ENCODE measurements around the gene ACOX3. TPM values are rescaled to one million over a fixed set of nuclear protein-coding genes. Genes with fewer than 3 reads are reported as not detected.
A peak's percentile ranks its signal among the peaks of the same experiment; 100 is the strongest.
"Not testable (repeated sequence)": the region's sequence is repeated elsewhere in the genome, so short reads cannot be mapped to it uniquely, and the experiment has no call there.

ACOX3 gene
- total and polyA plus RNA-seq, 11 donors = 16.9 to 51.6 (median 24.1) TPM

DNA sequence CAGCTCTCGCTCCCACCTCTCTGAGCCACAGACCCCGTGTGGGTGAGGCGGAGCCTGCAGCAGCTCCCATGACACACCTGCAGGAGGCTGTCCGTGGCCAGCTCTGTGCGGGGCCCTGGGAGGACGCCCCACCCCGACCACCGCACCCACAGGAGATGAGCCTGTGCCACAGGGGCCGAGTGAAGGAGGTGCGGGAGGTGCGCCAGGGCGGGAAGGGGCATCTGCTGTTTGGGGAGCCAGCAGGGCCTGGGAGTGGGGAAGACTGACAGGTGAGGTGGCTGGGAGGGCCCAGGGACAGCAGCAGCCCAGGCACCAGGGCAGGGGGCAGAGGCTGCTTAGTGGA, 52.0 kb downstream of the ACOX3 start:
- peaks cover 0 to 66% (median 50%) of the 10 kb centered on the region in 9 donors for H3K36me3 ChIP-seq
- no peaks in the 10 kb centered on the region for H3K9me3 ChIP-seq
- H3K27me3 ChIP-seq = no peaks in the 10 kb centered on the region
- no peak for TF ChIP-seq POLR2A (IDR thresholded peaks at IDR 0.05)
- TF ChIP-seq, protein P1, sequence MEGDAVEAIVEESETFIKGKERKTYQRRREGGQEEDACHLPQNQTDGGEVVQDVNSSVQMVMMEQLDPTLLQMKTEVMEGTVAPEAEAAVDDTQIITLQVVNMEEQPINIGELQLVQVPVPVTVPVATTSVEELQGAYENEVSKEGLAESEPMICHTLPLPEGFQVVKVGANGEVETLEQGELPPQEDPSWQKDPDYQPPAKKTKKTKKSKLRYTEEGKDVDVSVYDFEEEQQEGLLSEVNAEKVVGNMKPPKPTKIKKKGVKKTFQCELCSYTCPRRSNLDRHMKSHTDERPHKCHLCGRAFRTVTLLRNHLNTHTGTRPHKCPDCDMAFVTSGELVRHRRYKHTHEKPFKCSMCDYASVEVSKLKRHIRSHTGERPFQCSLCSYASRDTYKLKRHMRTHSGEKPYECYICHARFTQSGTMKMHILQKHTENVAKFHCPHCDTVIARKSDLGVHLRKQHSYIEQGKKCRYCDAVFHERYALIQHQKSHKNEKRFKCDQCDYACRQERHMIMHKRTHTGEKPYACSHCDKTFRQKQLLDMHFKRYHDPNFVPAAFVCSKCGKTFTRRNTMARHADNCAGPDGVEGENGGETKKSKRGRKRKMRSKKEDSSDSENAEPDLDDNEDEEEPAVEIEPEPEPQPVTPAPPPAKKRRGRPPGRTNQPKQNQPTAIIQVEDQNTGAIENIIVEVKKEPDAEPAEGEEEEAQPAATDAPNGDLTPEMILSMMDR (IDR thresholded peaks at IDR 0.05) = no peak
- no peak overlapping the region for H3K27ac ChIP-seq
- peak in 1 of 5 donors; percentile 53 for DNase-seq
- no peak for ATAC-seq
- intact Hi-C loops (cut with DNase I) = loop anchor here in 1 of 10 donors (10.0 kb wide), 1 partner anchor 64 kb away; no protein-coding TSS in a partner anchor
- no peak overlapping the region for H3K4me3 ChIP-seq
- peaks cover 0 to 41% (median 23%) of the 10 kb centered on the region in 12 donors for H3K4me1 ChIP-seq
- WGBS, 4 donors = 92 to 96% (median 95%) methylated on average over 12 of the region's 12 CpGs

DNA sequence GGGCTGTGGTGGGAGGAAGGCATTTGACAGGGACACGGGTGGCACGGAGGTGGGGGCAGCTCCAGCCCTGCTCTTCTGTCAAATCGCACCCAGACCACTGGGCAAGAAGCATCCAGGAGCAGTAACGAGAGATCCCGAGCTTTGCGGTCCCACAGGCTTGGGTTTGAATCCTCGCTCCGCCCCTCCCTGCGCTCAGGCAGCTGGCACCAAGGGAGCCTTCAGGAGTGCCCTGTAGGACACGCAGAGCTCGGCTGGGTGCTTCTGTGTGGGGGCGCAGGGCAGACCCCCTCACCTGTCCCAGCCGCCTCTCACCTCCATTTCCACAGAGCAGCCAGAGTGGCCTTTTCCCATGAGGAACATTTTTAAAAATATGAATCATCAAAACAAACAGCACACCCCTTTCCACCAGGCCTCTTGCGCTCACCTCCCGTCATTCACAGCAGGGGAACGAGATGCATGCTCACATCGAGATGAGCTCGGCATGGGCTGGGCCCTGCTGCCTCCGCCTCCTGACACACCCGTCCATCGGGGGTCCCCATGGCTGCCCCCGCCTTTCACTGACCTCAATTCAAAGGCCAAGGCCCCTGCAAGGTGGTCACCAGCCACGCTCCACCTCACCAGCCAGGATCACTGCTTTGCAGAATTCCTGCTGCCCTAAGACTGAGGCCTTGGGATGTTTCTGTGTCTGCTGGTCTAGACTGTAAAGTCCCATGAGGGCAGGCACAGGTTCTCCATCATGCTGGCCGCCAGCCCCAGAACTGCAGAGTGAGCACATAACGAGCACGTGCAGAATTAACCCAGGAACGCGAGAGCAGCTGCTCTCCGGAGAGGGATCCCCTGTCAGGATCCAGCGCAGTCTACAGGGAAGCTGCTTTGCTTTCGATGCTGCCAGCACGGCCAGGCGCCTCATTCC, 52.7 kb downstream of the ACOX3 start:
- Histone ChIP-seq H3K4me1 (peaks cover 0 to 41% (median 24%) of the 10 kb centered on the region in 12 donors), H3K4me3 (no peak overlapping the region), H3K27me3 (no peaks in the 10 kb centered on the region), H3K9me3 (no peaks in the 10 kb centered on the region), H3K27ac (no peak overlapping the region), H3K36me3 (peaks cover 0 to 66% (median 53%) of the 10 kb centered on the region in 9 donors)
- DNase-seq = peak in 1 of 5 donors; percentile 51
- TF ChIP-seq, protein P1 (IDR thresholded peaks at IDR 0.05) = no peak
- no peak for TF ChIP-seq POLR2A (IDR thresholded peaks at IDR 0.05)
- intact Hi-C loops (cut with DNase I) = loop anchor here in 1 of 10 donors (10.0 kb wide), 1 partner anchor 63 kb away; no protein-coding TSS in a partner anchor
- WGBS, 4 donors = 90 to 95% (median 93%) methylated on average over 31 to 33 of the region's 33 CpGs
- ATAC-seq = no peak

DNA sequence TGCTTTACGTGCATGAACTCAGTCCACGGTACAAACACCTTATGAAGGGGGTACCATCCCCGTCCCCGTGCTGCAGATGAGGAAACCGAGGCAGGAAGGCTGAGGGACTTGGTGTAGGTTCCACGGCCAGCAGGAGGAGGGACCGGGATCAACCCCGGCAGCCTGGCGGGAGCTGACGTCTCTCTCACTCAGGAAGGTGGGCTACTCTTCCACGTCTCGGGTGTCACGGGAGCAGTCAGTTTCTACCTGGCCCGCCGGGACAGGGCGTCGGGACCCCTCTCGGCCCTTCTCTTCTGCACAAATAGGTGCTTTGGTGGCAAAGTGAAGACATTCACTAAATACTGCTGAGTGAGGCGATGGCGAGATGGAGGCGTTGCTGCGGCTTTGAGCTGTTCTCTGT, 53.3 kb downstream of the ACOX3 start:
- H3K9me3 ChIP-seq = no peaks in the 10 kb centered on the region
- TF ChIP-seq POLR2A (IDR thresholded peaks at IDR 0.05) = no peak
- TF ChIP-seq, protein P1 (IDR thresholded peaks at IDR 0.05) = no peak
- intact Hi-C loops (cut with DNase I) = loop anchor here in 1 of 10 donors (10.0 kb wide), 1 partner anchor 62 kb away; no protein-coding TSS in a partner anchor
- peaks cover 0 to 64% (median 52%) of the 10 kb centered on the region in 9 donors for H3K36me3 ChIP-seq
- no peaks in the 10 kb centered on the region for H3K27me3 ChIP-seq
- no peak overlapping the region for H3K27ac ChIP-seq
- peaks cover 0 to 35% (median 20%) of the 10 kb centered on the region in 12 donors for H3K4me1 ChIP-seq
- no peak overlapping the region for H3K4me3 ChIP-seq
- 93 to 98% (median 94%) methylated on average over 12 to 22 of the region's 22 CpGs for WGBS, 4 donors
- ATAC-seq = no peak
- peak in 1 of 5 donors; percentile 21 for DNase-seq

DNA sequence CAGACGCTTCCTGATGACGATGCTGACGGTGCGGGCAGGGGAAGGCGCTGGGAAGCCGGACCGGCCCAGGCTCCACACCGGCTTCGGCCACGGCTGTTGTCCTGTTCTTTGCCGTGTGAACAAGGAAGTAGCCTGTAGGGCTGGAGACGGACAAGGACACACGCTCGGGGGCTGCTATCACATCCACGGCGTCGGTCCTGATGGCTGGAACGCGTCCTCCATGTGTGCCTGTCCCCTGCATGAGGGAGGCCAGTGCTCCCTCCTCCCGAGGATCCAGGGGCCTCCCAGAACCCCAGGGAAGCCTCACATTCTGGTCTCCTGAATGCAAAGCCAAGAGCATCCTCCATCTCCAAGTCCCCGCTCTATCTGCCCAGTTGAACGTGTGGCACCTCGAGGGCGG, 53.8 kb downstream of the ACOX3 start:
- Histone ChIP-seq H3K36me3 (peaks cover 0 to 59% (median 47%) of the 10 kb centered on the region in 9 donors), H3K4me3 (no peak overlapping the region)
- intact Hi-C loops (cut with DNase I) = loop anchor here in 1 of 10 donors (10.0 kb wide), 1 partner anchor 62 kb away; no protein-coding TSS in a partner anchor

DNA sequence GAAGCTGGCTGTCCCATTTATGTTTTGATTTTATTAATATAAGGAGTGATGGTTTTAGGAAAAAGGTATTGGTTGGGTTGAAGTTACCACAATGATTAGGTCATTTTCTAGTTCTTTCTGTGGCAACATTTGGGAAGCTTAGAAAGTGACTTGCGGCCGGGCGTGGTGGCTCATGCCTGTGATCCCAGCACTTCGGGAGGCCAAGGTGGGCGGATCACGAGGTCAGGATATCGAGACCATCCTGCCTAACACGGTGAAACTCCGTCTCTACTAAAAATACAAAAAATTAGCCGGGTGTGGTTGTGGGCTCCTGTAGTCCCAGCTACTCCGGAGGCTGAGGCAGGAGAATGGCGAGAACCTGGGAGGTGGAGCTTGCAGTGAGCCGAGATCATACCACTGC, 54.4 kb downstream of the ACOX3 start:
- H3K9me3 ChIP-seq, H3K4me3 ChIP-seq, H3K27me3 ChIP-seq, ATAC-seq: not testable (repeated sequence)
- intact Hi-C loops (cut with DNase I) = loop anchor here in 1 of 10 donors (10.0 kb wide), 1 partner anchor 61 kb away; no protein-coding TSS in a partner anchor
- WGBS, 4 donors = 94 to 97% (median 95%) methylated on average over 13 of the region's 13 CpGs
- peaks cover 0 to 58% (median 49%) of the 10 kb centered on the region in 9 donors for H3K36me3 ChIP-seq
- peak overlapping the region in 6 of 12 donors; percentile 39 to 61 (median 50) for H3K27ac ChIP-seq
- peak in 2 of 5 donors; percentile 1 to 7 for DNase-seq
- peaks cover 0 to 40% (median 17%) of the 10 kb centered on the region in 12 donors for H3K4me1 ChIP-seq

More for the DNA sequence above, 53.8 kb downstream of the ACOX3 start:
- no peak for ATAC-seq
- no peaks in the 10 kb centered on the region for H3K9me3 ChIP-seq
- no peaks in the 10 kb centered on the region for H3K27me3 ChIP-seq
- TF ChIP-seq, protein P1 (IDR thresholded peaks at IDR 0.05) = no peak
- TF ChIP-seq POLR2A (IDR thresholded peaks at IDR 0.05) = no peak
- H3K27ac ChIP-seq = no peak overlapping the region
- peak in 1 of 5 donors; percentile 44 for DNase-seq
- H3K4me1 ChIP-seq = peaks cover 0 to 39% (median 17%) of the 10 kb centered on the region in 12 donors
- 95 to 99% (median 95%) methylated on average over 16 to 24 of the region's 24 CpGs for WGBS, 4 donors
